ENCODE measurements around the gene ANKRD49.
A peak's percentile ranks its signal among the peaks of the same experiment; 100 is the strongest.

Gene ANKRD49

DNA sequence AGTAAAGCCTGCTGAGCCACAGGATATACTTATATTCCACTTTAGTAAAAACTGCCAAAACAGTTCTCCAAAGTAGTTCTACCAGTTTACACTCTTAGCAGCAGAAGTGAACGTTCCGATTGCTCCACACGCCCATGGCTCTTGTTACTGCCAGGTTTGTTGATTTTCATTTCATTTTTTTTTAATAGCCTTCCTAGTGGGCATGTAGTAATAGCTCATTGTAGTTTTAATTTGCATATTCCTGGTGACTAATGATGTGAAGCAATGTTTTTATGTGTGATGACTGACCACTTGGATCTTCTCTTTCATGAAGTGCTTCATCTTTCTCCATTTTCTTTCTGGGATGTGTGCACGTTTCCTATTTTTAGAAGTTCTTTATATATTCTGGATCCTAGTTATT, 13.7 kb downstream of the ANKRD49 start:
- no peak for DNase-seq

- no peak for DNase-seq
Observed at GRCh38 chr11:94511932-94512781, 18.4 kb downstream of the ANKRD49 start, which contains the start of gene C11orf97. Gene C11orf97 (plus strand): TSS chr11:94512461. CDS start chr11:94512529, 68 bp downstream.

- DNase-seq, result peak; percentile 27
Observed at GRCh38 chr11:94513091-94513490, 19.3 kb downstream of the ANKRD49 start.

DNA sequence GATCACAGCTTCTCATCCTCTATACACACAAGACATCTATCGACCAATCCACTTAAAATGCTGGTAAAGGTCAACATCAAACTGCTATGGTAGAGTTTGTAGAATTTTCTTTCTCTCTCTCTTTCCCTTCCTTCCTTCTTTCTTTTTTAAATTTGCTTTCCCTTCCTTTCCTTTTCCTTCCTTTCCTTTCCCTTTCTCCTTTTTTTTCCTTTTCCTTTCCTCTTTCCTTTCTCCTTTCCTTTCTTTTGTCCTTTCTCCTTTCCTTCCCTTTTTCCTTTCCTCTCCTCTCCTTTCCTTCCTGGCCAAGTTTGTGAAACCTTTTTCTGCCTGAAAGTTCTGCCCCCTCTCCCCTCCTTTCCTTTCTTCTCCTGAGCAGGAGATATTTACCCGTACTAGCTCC, 21.6 kb downstream of the ANKRD49 start:
- DNase-seq, result no peak

DNA sequence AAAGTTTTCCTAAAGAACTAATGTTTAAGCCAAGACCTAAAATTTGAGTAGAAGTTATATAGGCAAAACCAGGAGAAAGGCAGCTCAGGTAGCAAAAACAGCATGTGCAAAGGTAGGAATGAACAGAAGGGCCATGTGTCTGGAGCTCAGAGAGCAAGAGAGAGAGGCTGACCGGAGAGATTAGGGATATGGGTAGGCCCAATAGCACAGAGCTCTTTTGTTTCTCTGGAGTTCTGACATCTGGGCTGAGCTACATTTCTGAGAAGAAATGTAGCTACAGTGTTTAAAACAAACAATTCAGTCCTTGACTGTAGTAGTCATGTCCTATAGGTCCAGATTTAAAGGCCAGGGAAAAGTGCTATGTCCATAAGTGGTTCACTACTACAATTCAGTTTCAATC, 22.9 kb downstream of the ANKRD49 start:
- DNase-seq, result no peak

DNA sequence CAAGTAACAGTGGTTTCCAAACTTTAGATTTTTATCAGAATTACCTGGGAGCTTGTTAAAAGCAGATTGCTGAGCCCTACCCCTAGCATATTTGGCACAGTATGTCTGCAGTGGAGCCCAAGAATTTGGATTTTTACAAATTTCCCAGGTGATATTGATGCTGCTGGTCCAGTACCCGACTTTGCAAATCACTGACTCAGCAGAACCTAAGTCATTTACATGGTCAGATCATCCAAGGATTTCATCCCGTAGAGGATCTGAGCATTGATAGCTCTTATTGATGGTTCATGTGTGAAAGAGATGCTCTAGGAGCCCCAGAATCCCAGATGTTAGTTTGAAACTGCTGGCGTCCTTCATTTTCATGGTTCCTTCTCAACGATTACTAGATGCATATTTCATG, 24.5 kb downstream of the ANKRD49 start:
- DNase-seq, result no peak

DNA sequence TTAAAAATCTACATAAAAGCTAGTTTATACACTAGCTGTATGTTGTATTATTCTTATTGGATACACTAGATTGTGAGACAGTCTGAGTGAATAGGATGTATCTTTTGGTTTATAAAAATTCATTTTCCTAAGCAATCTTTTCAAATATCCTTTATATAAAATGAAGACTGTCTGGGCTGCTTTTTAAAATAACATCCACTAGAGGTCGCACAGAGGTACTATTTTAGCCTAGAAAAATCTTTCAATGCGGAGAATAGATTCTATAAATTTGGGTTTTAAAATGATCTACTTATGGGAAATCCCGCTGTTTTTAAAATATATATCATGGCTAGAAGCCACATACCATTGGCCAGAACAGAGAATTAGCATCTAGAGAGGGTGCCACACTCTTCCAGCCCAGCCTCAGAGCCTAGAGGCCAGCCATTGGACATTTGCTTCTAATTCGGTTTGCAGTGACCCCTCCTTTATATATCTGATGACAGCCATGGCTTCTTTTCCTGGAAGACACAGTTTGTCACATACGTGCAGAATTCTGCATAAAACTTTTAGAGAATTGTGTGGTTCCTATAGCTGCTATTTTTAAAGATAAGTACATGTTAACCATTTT, 25.8 kb downstream of the ANKRD49 start:
- DNase-seq, result peak; percentile 23

DNA sequence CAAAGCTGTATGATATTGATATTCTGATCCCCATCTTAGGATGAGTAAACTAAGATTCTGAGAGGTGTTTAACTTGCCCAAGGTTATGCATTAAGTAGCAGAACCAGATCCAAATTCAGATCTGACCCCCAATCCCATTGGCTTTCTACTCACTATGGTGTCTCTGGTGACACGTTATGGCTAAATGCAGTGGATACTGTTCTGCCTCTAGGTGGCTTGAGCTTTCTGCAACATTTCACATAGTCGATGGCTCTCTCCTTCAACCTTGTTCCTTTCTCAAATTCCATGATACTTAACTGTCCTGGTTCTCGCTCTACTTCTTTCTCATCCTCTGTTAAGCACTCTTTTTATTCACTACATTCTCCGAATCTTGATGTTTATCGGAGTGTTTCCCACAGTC, 27.9 kb downstream of the ANKRD49 start:
- no peak for DNase-seq

DNA sequence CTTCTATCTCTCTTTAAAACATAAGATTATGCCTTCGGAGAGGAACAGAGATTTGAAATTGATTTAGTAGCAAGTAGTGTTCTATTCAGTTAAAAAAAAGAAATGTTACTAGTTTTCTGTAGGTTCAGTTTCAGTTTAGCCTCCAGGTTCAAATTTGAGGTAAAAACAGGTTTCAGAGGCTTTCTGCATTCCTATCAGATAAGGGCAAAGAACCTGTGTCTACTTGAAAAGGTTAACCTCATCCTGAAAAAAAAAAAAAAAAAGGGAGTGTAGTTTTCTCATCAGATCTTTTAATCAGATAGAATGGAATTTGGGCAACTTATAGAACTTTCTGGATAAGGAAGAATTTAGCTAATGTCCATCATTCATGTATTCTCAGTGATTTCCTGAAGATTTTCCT, 30.6 kb downstream of the ANKRD49 start:
- DNase-seq, result no peak

DNA sequence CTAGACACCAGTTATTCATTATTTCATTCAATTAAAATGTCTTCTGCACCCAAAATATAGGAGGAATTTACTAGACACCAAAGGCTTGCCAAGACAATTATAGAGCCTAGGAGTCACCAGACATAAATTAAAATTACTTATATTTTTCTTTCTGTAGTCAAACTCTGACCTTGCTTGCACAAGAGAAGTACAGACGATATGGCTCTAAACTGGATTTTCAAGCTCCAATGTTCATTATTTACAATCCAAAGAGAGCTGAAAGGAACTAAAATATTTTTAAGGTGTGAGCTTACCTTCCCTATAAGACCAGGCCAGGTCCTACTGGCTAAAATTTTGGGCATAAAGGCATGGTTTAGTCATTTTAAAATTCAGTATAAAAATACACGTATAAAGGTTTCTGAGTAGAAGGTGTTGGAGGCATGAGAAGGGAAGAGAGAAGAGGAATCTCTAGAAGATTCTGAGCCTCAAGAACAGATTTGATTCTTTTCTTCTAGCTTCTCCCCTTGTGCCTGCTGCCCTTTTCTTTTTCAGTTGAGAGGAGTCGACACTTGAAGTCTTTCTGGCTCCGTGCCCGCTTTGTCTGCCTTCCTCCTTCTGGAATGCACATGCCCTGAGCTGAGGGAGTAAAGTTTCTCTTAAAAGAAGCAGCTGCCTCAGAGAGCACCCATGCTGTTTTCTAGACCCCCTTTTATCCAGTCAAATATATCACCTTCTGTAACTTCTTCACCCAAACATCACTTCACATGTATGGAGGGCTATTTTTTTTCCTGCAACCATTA, 32.0 kb downstream of the ANKRD49 start:
- DNase-seq, result peak; percentile 71

GRCh38 chr11:94526645-94527438, 33.1 kb downstream of the ANKRD49 start:
- no peak for DNase-seq

DNA sequence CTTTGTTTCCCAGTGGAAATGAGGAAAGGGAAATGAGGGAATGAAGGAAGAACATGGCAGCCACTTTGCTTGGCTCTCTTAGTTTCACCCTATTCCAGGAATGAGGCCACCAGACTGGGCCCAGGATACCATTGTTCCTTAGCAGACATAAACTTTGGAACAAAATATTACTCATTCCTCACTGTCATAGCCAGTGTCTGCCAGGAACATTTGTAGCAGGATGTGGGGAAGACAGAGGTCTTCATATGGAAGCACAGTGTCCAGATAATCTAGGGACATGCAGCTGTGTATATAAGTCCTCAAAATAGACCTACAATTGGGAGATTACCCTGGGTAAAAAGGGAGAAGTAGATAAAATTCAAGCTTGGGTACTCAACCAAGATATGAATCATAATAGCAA, 34.8 kb downstream of the ANKRD49 start:
- DNase-seq, result no peak

- DNase-seq, result no peak
Observed at GRCh38 chr11:94532211-94532610, 38.4 kb downstream of the ANKRD49 start.

DNA sequence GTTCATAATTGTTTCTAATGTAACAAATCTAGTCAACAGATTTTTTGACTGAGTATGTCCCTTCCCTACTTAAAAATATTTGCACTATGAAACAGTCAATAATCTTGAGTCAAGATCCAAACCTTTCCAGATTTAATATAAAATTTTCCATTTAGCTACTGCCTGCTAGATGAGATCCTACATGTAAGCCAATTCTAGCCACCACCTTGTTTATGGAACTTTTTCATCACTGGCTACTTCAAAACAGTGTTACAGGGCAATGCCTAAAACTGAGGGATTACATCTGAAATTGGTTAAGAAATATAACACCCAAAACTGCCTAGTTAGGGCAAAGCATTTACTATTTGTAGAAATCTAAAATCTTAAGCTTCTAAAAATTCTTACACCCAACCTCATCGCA, 39.4 kb downstream of the ANKRD49 start:
- DNase-seq, result no peak

- DNase-seq, result no peak
Observed at GRCh38 chr11:94533696-94534630, 40.2 kb downstream of the ANKRD49 start.

- no peak for DNase-seq
Observed at GRCh38 chr11:94536386-94536785, 42.6 kb downstream of the ANKRD49 start.

DNA sequence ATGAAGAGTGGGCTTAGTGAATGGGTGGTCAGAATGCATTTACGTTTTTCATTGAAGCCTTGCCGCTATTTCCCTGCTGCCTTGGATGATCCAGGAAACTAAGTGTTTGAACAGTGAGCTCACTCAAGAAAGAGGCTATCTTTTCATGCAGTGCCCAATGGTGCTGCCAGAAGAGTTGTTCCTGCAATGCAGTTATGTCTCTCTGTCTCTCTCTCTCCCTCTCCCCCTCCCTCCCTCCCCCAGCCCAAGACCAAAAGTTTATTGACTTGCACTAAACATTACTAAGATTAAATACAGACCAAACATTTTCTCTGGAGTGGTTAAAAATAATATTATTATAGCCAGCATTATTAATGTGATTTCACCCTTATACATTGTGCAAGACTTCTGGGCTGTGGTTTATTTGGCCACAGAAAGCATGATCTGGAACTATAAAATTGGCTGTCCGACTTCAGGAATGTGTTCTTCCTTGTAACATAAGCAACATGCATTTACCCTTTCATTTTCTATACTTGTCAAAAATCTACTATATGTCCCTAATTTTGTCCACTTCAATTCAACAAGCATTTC, 43.3 kb downstream of the ANKRD49 start:
- DNase-seq, result no peak

- DNase-seq, result no peak
Observed at GRCh38 chr11:94539420-94539819, 45.6 kb downstream of the ANKRD49 start.

GRCh38 chr11:94543695-94544645, 50.2 kb downstream of the ANKRD49 start, which contains the start of gene FUT4:
Gene FUT4 (plus strand): TSS chr11:94543921. CDS start chr11:94544134, 213 bp downstream.
- DNase-seq, result peak; percentile 83

All from NCI-H2171 (cell line).